H9 (cell line): ENCODE data around the gene ZNF784. TPM values are rescaled to one million over a fixed set of nuclear protein-coding genes. Genes with fewer than 3 reads are reported as not detected.

Experiments used
- DNase-seq: peaks from one replicate; pipeline ENCODE4 v3.0.0-alpha.2; 2017
- H2AFZ ChIP-seq: one replicate; pipeline ENCODE4 v1.6.1; 2013; ENCODE audit warnings: mild to moderate bottlenecking, low read length, control low read depth, moderate library complexity
- H2AK5ac ChIP-seq: 2 replicates; pipeline ENCODE4 v1.6.1; 2013; ENCODE audit warnings: low read length, control low read depth, mixed read lengths; ENCODE audit not compliant: insufficient read length
- H2BK120ac ChIP-seq: one replicate; pipeline ENCODE4 v1.6.1; 2013; ENCODE audit warnings: low read depth, mild to moderate bottlenecking, low read length, control low read depth, inconsistent platforms; ENCODE audit not compliant: poor library complexity, severe bottlenecking
- H2BK12ac ChIP-seq: 2 replicates; pipeline ENCODE4 v1.6.1; 2013; ENCODE audit warnings: low read length, control low read depth, mixed read lengths, low read depth; ENCODE audit not compliant: insufficient read length
- H2BK15ac ChIP-seq: 2 replicates; pipeline ENCODE4 v1.6.1; 2013; ENCODE audit warnings: low read depth, low read length, control low read depth
- H2BK20ac ChIP-seq: one replicate; pipeline ENCODE4 v1.6.1; 2013; ENCODE audit warnings: low read depth, mild to moderate bottlenecking, low read length, control low read depth, inconsistent platforms; ENCODE audit not compliant: poor library complexity, severe bottlenecking
- H2BK5ac ChIP-seq: 2 replicates; pipeline ENCODE4 v1.6.1; 2013; ENCODE audit warnings: low read length, control low read depth, mixed read lengths; ENCODE audit not compliant: insufficient read length
- H3K14ac ChIP-seq: 2 replicates; pipeline ENCODE4 v1.6.1; 2013; ENCODE audit warnings: low read length, control low read depth; ENCODE audit not compliant: insufficient read depth
- H3K18ac ChIP-seq: 2 replicates; pipeline ENCODE4 v1.6.1; 2013; ENCODE audit warnings: low read depth, mild to moderate bottlenecking, mixed read lengths, low read length, control low read depth; ENCODE audit not compliant: insufficient read length
- H3K23ac ChIP-seq: 2 replicates; pipeline ENCODE4 v1.6.1; 2013; ENCODE audit warnings: low read length, control low read depth, mixed read lengths, low read depth; ENCODE audit not compliant: insufficient read length
- H3K23me2 ChIP-seq: 2 replicates; pipeline ENCODE4 v1.6.1; 2013; ENCODE audit warnings: low read depth, mild to moderate bottlenecking, mixed read lengths, low read length, control low read depth; ENCODE audit not compliant: insufficient read length, poor library complexity, severe bottlenecking
- H3K27ac ChIP-seq: 2 replicates; pipeline ENCODE4 v1.5.1; 2013; ENCODE audit warnings: low read length, control low read depth, mixed read lengths, low read depth; ENCODE audit not compliant: insufficient read length
- H3K27me3 ChIP-seq: 2 replicates; pipeline ENCODE4 v1.6.1; 2013; ENCODE audit warnings: low read length, control low read depth, inconsistent platforms; ENCODE audit not compliant: insufficient read depth
- H3K4ac ChIP-seq: 2 replicates; pipeline ENCODE4 v1.6.1; 2013; ENCODE audit warnings: low read depth, mild to moderate bottlenecking, control low read depth, inconsistent platforms, low read length, moderate library complexity
- H3K4me1 ChIP-seq: 2 replicates; pipeline ENCODE4 v1.6.1; 2013; ENCODE audit warnings: low read length, control low read depth, inconsistent platforms; ENCODE audit not compliant: insufficient read depth
- H3K4me2 ChIP-seq: 2 replicates; pipeline ENCODE4 v1.6.1; 2013; ENCODE audit warnings: low read length, control low read depth, mixed read lengths; ENCODE audit not compliant: insufficient read length, insufficient read depth
- H3K56ac ChIP-seq: 2 replicates; pipeline ENCODE4 v1.6.1; 2013; ENCODE audit warnings: low read depth, mild to moderate bottlenecking, mixed read lengths, low read length, control low read depth; ENCODE audit not compliant: insufficient read length
- H3K79me1 ChIP-seq: 2 replicates; pipeline ENCODE4 v1.6.1; 2013; ENCODE audit warnings: low read depth, mild to moderate bottlenecking, moderate library complexity, low read length, control low read depth, inconsistent platforms; ENCODE audit not compliant: insufficient read depth, poor library complexity, severe bottlenecking
- H3K79me2 ChIP-seq: 2 replicates; pipeline ENCODE4 v1.6.1; 2013; ENCODE audit warnings: low read length, control low read depth, inconsistent platforms; ENCODE audit not compliant: insufficient read depth
- H3K9ac ChIP-seq: 2 replicates; pipeline ENCODE4 v1.6.1; 2013; ENCODE audit warnings: low read length, control low read depth, mixed read lengths; ENCODE audit not compliant: insufficient read length; ENCODE audit errors: extremely low read depth
- H3K9me3 ChIP-seq: one replicate; pipeline ENCODE4 v1.6.1; 2013; ENCODE audit warnings: low read depth, low read length, inconsistent platforms; ENCODE audit not compliant: control insufficient read depth
- H3T11ph ChIP-seq: one replicate; pipeline ENCODE4 v1.6.1; 2013; ENCODE audit warnings: mild to moderate bottlenecking, low read length, control low read depth, inconsistent platforms
- H4K20me1 ChIP-seq: one replicate; pipeline ENCODE4 v1.6.1; 2013; ENCODE audit not compliant: control insufficient read depth, insufficient read length, insufficient read depth
- H4K5ac ChIP-seq: 2 replicates; pipeline ENCODE4 v1.6.1; 2013; ENCODE audit warnings: low read depth, mild to moderate bottlenecking, mixed read lengths, low read length, control low read depth; ENCODE audit not compliant: insufficient read length
- H4K8ac ChIP-seq: replicated peaks from 2 replicates; pipeline ENCODE4 v1.6.1; 2013; ENCODE audit warnings: low read length, control low read depth, mixed read lengths, low read depth; ENCODE audit not compliant: insufficient read length
- H4K91ac ChIP-seq: 2 replicates; pipeline ENCODE4 v1.6.1; 2013; ENCODE audit warnings: low read depth, mild to moderate bottlenecking, moderate library complexity, mixed read lengths, low read length, control low read depth; ENCODE audit not compliant: insufficient read length
- H3K27ac Mint-ChIP-seq, 3 experiments: 2 replicates in 2 of 3; 3 replicates in 1 of 3; pipeline ENCODE4 v1.8.0; 2020 to 2021; ENCODE audit warnings: mixed read lengths in 3 of 3, mild to moderate bottlenecking in 1 of 3, moderate library complexity in 1 of 3
- H3K27me3 Mint-ChIP-seq: 2 replicates; pipeline ENCODE4 v1.8.0; 2021; ENCODE audit warnings: low read depth, mild to moderate bottlenecking, moderate library complexity, mixed read lengths
- H3K36me3 Mint-ChIP-seq, 3 experiments: 2 replicates in 2 of 3; 3 replicates in 1 of 3; pipeline ENCODE4 v1.8.0; 2020 to 2021; ENCODE audit warnings: low read depth in 3 of 3, mixed read lengths in 3 of 3; ENCODE audit not compliant: insufficient read depth in 1 of 3
- H3K4me1 Mint-ChIP-seq, 2 experiments: 2 replicates each; pipeline ENCODE4 v1.8.0; 2020; ENCODE audit warnings: mixed read lengths in 2 of 2
- H3K4me3 Mint-ChIP-seq, 2 experiments: 2 replicates in 1 of 2; 3 replicates in 1 of 2; pipeline ENCODE4 v1.8.0; 2020 to 2021; ENCODE audit warnings: mild to moderate bottlenecking in 2 of 2, mixed read lengths in 2 of 2, moderate library complexity in 1 of 2
- H3K9me3 Mint-ChIP-seq, 2 experiments: 2 replicates in 1 of 2; 3 replicates in 1 of 2; pipeline ENCODE4 v1.8.0; 2020; ENCODE audit warnings: mild to moderate bottlenecking in 2 of 2, mixed read lengths in 2 of 2, moderate library complexity in 1 of 2
- CTCF ChIP-seq: fragments of 200-600 bp; sonication (generic); conservative IDR thresholded peaks from 3 replicates; pipeline ENCODE4 v1.8.0; 2021; ENCODE audit warnings: antibody characterized with exemption, mild to moderate bottlenecking
- WGBS: extraction: QIAGEN DNeasy Blood & Tissue Kit; methylation state at CpG from one replicate; pipeline ENCODE4 v1.1.7; 2013; ENCODE audit warnings: missing lambda C conversion rate, low lambda C conversion rate, mixed read lengths; ENCODE audit not compliant: insufficient read length; ENCODE audit errors: extremely low coverage; 5-methylcytosine and 5-hydroxymethylcytosine counted together
- total RNA-seq: library from RNA; stranded (reverse); gene quantifications from 2 replicates; pipeline ENCODE4 v1.2.1, GENCODE V29; 2021

Gene ZNF784
- total RNA-seq, 1 experiment from 2014 or later: 10.7 TPM

GRCh38 chr19:55580628-55581144, 43.7 kb downstream of the ZNF784 start, which contains the start of gene ZNF579:
TSS of gene ZNF579 (minus strand) at chr19:55580848. CDS start at chr19:55579639, 1,209 bp downstream.
- H3K9me3 Mint-ChIP-seq: no peaks in the 10 kb centered on the region
- H2AFZ ChIP-seq: no peak within 1 kb of the TSS
- H2BK5ac ChIP-seq: no peak within 1 kb of the TSS
- TF ChIP-seq CTCF: no peak
- no peaks in the 10 kb centered on the region for H3K9me3 ChIP-seq
- no peak within 1 kb of the TSS for H3K56ac ChIP-seq
- H2BK15ac ChIP-seq: no peak within 1 kb of the TSS
- no CpG with 5 or more reads among the region's 24 CpGs for WGBS
- H3K4ac ChIP-seq: no peak within 1 kb of the TSS
- no peak within 1 kb of the TSS for H3T11ph ChIP-seq
- no peak within 1 kb of the TSS for H2BK12ac ChIP-seq
- H3K27ac ChIP-seq: no peak within 1 kb of the TSS
- no peak within 1 kb of the TSS for H4K5ac ChIP-seq
- no peaks in the 10 kb centered on the region for H4K20me1 ChIP-seq
- H3K27me3 Mint-ChIP-seq: peaks cover 9% of the 10 kb centered on the region
- no peaks in the 10 kb centered on the region for H3K4me1 ChIP-seq
- H3K4me1 Mint-ChIP-seq: peaks cover 14 to 20% of the 10 kb centered on the region in 2 experiments
- no peak within 1 kb of the TSS for H3K23ac ChIP-seq
- no peak within 1 kb of the TSS for H2AK5ac ChIP-seq
- peaks cover 3% of the 10 kb centered on the region for H3K79me1 ChIP-seq
- H3K4me2 ChIP-seq: peak within 1 kb of the TSS; percentile 76
- H4K91ac ChIP-seq: no peak within 1 kb of the TSS
- peak within 1 kb of the TSS; percentile 88 for H3K9ac ChIP-seq
- no peaks in the 10 kb centered on the region for H3K23me2 ChIP-seq
- peak within 1 kb of the TSS; percentile 89 for H3K14ac ChIP-seq
- H3K4me3 Mint-ChIP-seq: peak within 1 kb of the TSS; percentile 89 to 95
- peaks cover 1% of the 10 kb centered on the region; the same call in 1 of the 2 replicates for H3K79me2 ChIP-seq
- H3K27ac Mint-ChIP-seq: peak within 1 kb of the TSS; percentile 10 to 93 (median 92); a peak in 5 of 7 replicates
- H4K8ac ChIP-seq: no peak within 1 kb of the TSS
- H3K18ac ChIP-seq: peak within 1 kb of the TSS; percentile 91
- H3K27me3 ChIP-seq: no peaks in the 10 kb centered on the region
- peaks cover 9 to 25% (median 19%) of the 10 kb centered on the region in 3 experiments for H3K36me3 Mint-ChIP-seq
- peak; percentile 87 for DNase-seq
- no peak within 1 kb of the TSS for H2BK120ac ChIP-seq
- no peak within 1 kb of the TSS for H2BK20ac ChIP-seq
